ENCODE results near the gene FRAS1. TPM values are rescaled to one million over a fixed set of nuclear protein-coding genes. Genes with fewer than 3 reads are reported as not detected.

FRAS1 gene
- total and polyA plus RNA-seq, 4 experiments from 2014 or later: not detected

DNA sequence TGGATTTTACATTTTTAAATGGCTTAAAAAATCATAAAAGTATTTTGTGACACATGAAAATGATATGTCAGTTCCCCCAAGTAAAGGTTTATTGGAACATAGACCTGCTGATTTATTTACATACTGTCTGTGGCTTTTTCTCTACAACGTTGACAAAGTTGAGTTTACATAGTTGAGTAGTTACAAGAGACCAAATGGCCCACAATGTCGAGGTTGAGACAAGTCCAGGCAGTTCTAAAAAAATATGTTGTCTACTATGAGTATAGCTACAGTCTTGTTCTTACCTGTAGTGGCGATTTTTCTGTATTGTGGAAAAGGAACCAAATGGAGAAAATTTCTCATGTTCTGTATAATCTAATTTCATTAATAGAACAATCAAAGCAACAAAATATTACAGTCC lies 163.2 kb downstream of the FRAS1 start:
- Mint-ChIP-seq H3K9me3 (peaks cover 0 to 2% (median 0%) of the 10 kb centered on the region in 8 donors), H3K4me1 (no peaks in the 10 kb centered on the region), H3K36me3 (no peaks in the 10 kb centered on the region), H3K27ac (no peak overlapping the region), H3K27me3 (peaks cover 0 to 1% of the 10 kb centered on the region in 2 donors), H3K4me3 (no peak overlapping the region)
- H3K27me3 ChIP-seq (ENCODE audit: insufficient read depth, low read length): no peaks in the 10 kb centered on the region
- H3K4me1 ChIP-seq (ENCODE audit: insufficient read depth, low read length): no peaks in the 10 kb centered on the region
- intact Hi-C loops (cut with micrococcal nuclease): no loop called here
- H3K9me3 ChIP-seq (ENCODE audit: control insufficient read depth in 1 of 2, low read length in 2 of 2): no peaks in the 10 kb centered on the region
- no peaks in the 10 kb centered on the region for H3K36me3 ChIP-seq (ENCODE audit: insufficient read depth, low read length)
- POLR2A ChIA-PET (ENCODE audit: partially characterized antibody): no interaction called here
- no peak overlapping the region for H3K27ac ChIP-seq (ENCODE audit: low read depth, low read length)
- CTCF ChIA-PET (ENCODE audit: partially characterized antibody): no interaction called here
- DNase-seq: no peak
- no peak overlapping the region for H3K4me3 ChIP-seq (ENCODE audit: low read length in 2 of 2)

DNA sequence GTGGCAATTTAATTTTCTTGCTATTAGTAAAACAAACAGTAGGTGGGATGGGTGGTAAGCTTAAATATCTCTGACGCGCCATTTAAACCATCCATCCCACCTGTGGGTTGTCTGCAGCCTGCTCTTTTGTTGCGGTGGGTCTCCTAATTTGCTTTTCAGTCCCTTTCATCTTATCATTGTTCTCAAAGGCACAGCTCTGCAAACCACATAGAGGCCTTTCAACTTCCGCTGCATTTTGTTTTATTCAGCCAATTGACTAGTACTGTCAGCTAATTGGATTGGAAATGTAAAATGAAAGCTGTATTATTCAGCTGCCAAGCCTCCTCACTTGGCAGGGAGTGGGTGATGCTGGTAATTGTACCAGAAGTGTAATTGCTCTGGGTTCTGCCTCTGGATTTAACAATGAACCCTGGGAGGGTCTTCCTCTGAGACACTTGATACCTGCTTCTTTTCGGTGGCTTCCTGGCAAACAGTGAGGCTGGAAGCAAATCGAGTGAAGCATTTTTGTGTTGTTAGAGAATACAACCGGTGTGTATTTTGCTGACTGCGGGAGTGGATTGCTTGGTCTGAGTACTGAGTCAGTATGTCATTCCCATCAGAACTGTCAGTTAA lies 165.6 kb downstream of the FRAS1 start:
- Histone ChIP-seq H3K36me3 (ENCODE audit: insufficient read depth, low read length) (no peaks in the 10 kb centered on the region), H3K9me3 (ENCODE audit: control insufficient read depth in 1 of 2, low read length in 2 of 2) (no peaks in the 10 kb centered on the region), H3K27me3 (ENCODE audit: insufficient read depth, low read length) (no peaks in the 10 kb centered on the region), H3K4me1 (ENCODE audit: insufficient read depth, low read length) (no peaks in the 10 kb centered on the region), H3K27ac (ENCODE audit: low read depth, low read length) (no peak overlapping the region), H3K4me3 (ENCODE audit: low read length in 2 of 2) (no peak overlapping the region)
- Mint-ChIP-seq H3K4me1 (no peaks in the 10 kb centered on the region), H3K9me3 (peaks cover 0 to 9% (median 6%) of the 10 kb centered on the region in 8 donors), H3K36me3 (no peaks in the 10 kb centered on the region), H3K4me3 (no peak overlapping the region), H3K27me3 (no peaks in the 10 kb centered on the region), H3K27ac (no peak overlapping the region)
- CTCF ChIA-PET (ENCODE audit: partially characterized antibody): no interaction called here
- intact Hi-C loops (cut with micrococcal nuclease): no loop called here
- no peak for DNase-seq
- POLR2A ChIA-PET (ENCODE audit: partially characterized antibody): no interaction called here

DNA sequence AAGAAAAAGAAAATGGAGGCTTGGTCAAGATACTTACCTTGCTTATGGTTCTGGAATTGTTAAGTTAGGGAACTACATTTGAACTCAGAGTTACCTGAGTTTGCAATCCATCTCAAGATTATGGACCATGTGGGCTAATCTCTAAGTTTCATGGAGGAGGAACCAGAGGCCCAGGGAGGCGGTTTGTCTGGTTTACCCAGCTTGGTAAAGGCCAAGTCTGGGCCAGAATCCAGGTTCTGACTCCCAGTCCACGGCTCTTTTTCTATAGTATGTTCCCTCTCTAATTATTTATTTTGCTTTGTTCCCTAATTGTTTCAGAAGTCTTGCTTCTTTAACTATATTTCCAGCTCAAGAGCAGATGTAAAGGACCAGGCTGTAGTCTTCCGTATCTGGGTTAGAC lies 168.1 kb downstream of the FRAS1 start:
- no peak overlapping the region for H3K27ac ChIP-seq (ENCODE audit: low read depth, low read length)
- no peaks in the 10 kb centered on the region for H3K27me3 ChIP-seq (ENCODE audit: insufficient read depth, low read length)
- no peaks in the 10 kb centered on the region for H3K9me3 ChIP-seq (ENCODE audit: control insufficient read depth in 1 of 2, low read length in 2 of 2)
- Mint-ChIP-seq H3K4me1 (no peaks in the 10 kb centered on the region), H3K9me3 (peaks cover 0 to 9% (median 6%) of the 10 kb centered on the region in 8 donors), H3K27me3 (peaks cover 3% of the 10 kb centered on the region in 2 donors), H3K4me3 (no peak overlapping the region), H3K27ac (no peak overlapping the region), H3K36me3 (no peaks in the 10 kb centered on the region)
- H3K4me3 ChIP-seq (ENCODE audit: low read length in 2 of 2): no peak overlapping the region
- ChIA-PET CTCF (ENCODE audit: partially characterized antibody) (no interaction called here), POLR2A (ENCODE audit: partially characterized antibody) (no interaction called here)
- intact Hi-C loops (cut with micrococcal nuclease): no loop called here
- H3K36me3 ChIP-seq (ENCODE audit: insufficient read depth, low read length): no peaks in the 10 kb centered on the region
- no peaks in the 10 kb centered on the region for H3K4me1 ChIP-seq (ENCODE audit: insufficient read depth, low read length)
- DNase-seq: no peak

DNA sequence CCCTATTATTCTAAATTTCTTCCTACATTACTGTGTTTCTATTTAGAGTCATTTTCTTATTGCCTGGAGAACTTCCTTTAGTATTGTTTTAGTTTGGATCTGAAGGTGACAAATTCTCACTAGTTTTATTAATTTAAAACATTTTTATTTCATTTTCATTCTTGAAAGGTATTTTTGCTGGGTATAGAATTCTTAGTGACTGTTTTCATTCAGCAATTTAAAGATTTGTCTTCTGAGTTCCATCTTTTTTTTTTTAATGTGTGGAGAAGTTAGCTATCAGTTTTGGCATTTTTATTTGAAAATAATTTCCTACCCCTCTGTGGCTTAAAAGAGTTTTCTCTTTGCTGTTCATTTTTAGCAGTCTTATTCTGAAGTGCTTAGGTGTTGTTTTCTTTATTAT lies 169.2 kb downstream of the FRAS1 start:
- CTCF ChIA-PET (ENCODE audit: partially characterized antibody): no interaction called here
- no peak overlapping the region for H3K27ac ChIP-seq (ENCODE audit: low read depth, low read length)
- Mint-ChIP-seq H3K27me3 (peaks cover 3% of the 10 kb centered on the region in 2 donors), H3K36me3 (no peaks in the 10 kb centered on the region), H3K4me3 (no peak overlapping the region), H3K27ac (no peak overlapping the region), H3K9me3 (peaks cover 0 to 9% (median 6%) of the 10 kb centered on the region in 8 donors), H3K4me1 (no peaks in the 10 kb centered on the region)
- intact Hi-C loops (cut with micrococcal nuclease): no loop called here
- no peaks in the 10 kb centered on the region for H3K9me3 ChIP-seq (ENCODE audit: control insufficient read depth in 1 of 2, low read length in 2 of 2)
- no peaks in the 10 kb centered on the region for H3K4me1 ChIP-seq (ENCODE audit: insufficient read depth, low read length)
- POLR2A ChIA-PET (ENCODE audit: partially characterized antibody): no interaction called here
- no peaks in the 10 kb centered on the region for H3K27me3 ChIP-seq (ENCODE audit: insufficient read depth, low read length)
- DNase-seq: no peak
- no peaks in the 10 kb centered on the region for H3K36me3 ChIP-seq (ENCODE audit: insufficient read depth, low read length)
- no peak overlapping the region for H3K4me3 ChIP-seq (ENCODE audit: low read length in 2 of 2)

DNA sequence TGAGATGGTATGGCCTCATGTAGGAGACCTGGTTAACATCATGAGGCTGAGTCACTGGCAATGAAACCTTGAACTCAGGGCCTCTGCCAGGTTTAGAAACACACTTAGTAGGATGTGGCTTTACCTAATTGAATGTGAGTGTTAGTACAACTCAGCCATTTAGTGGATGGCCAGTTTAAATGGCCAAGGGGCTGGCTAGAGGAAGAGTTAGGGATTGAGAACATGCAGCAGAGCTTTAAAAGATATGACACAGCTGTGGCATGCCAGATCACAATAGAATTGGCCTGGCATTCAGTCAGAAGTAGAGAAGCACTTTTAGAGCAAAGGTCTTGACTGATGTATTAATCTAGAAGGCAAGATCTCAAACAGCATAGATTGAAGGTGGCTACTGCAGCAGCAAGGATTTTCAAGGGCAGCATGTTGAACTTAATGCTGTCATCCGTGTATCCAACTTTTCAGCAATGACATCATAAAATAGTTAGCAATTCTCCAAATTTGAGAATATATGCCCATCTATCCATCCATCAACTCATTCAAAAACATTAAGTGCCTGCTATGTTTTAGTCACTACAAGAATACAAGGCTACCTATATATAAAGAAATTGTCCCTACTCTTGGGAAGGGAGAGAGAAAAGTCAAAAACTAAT lies 170.4 kb downstream of the FRAS1 start:
- intact Hi-C loops (cut with micrococcal nuclease): no loop called here
- H3K4me1 ChIP-seq (ENCODE audit: insufficient read depth, low read length): no peaks in the 10 kb centered on the region
- ChIA-PET POLR2A (ENCODE audit: partially characterized antibody) (no interaction called here), CTCF (ENCODE audit: partially characterized antibody) (no interaction called here)
- Mint-ChIP-seq H3K4me3 (no peak overlapping the region), H3K9me3 (peaks cover 0 to 9% (median 6%) of the 10 kb centered on the region in 8 donors), H3K27ac (no peak overlapping the region), H3K27me3 (peaks cover 3% of the 10 kb centered on the region in 2 donors), H3K36me3 (no peaks in the 10 kb centered on the region), H3K4me1 (no peaks in the 10 kb centered on the region)
- H3K9me3 ChIP-seq (ENCODE audit: control insufficient read depth in 1 of 2, low read length in 2 of 2): no peaks in the 10 kb centered on the region
- no peaks in the 10 kb centered on the region for H3K27me3 ChIP-seq (ENCODE audit: insufficient read depth, low read length)
- no peak overlapping the region for H3K4me3 ChIP-seq (ENCODE audit: low read length in 2 of 2)
- no peak overlapping the region for H3K27ac ChIP-seq (ENCODE audit: low read depth, low read length)
- no peaks in the 10 kb centered on the region for H3K36me3 ChIP-seq (ENCODE audit: insufficient read depth, low read length)
- no peak for DNase-seq

DNA sequence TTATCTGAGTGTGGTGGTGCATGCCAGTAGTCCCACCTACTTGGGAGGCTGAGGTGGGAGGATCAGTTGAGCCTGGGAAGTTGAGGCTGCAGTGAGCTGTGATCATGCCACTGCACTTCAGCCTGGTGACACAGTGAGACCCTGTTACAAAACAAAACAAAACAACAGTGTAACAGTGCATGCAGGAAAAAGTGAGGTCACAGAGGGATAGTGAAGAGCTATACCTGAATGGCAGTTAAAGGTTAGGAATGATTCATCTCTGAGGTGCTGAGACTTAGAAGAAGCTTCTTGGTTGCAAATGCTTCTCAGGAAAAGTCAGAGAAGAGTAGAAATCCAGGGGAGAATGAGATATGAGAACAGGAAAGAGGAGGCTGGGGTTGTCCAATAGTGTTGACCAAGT lies 178.7 kb downstream of the FRAS1 start:
- ChIA-PET CTCF (ENCODE audit: partially characterized antibody) (no interaction called here), POLR2A (ENCODE audit: partially characterized antibody) (no interaction called here)
- peaks cover 0 to 4% (median 0%) of the 10 kb centered on the region in 8 donors for H3K9me3 Mint-ChIP-seq
- H3K27me3 ChIP-seq (ENCODE audit: insufficient read depth, low read length): no peaks in the 10 kb centered on the region
- H3K4me3 Mint-ChIP-seq: no peak overlapping the region
- no peaks in the 10 kb centered on the region for H3K27me3 Mint-ChIP-seq
- DNase-seq: no peak
- intact Hi-C loops (cut with micrococcal nuclease): no loop called here
- no peak overlapping the region for H3K4me3 ChIP-seq (ENCODE audit: low read length in 2 of 2)
- no peak overlapping the region for H3K27ac Mint-ChIP-seq
- H3K4me1 Mint-ChIP-seq: no peaks in the 10 kb centered on the region
- no peaks in the 10 kb centered on the region for H3K9me3 ChIP-seq (ENCODE audit: control insufficient read depth in 1 of 2, low read length in 2 of 2)
- no peaks in the 10 kb centered on the region for H3K36me3 ChIP-seq (ENCODE audit: insufficient read depth, low read length)
- H3K27ac ChIP-seq (ENCODE audit: low read depth, low read length): no peak overlapping the region
- no peaks in the 10 kb centered on the region for H3K4me1 ChIP-seq (ENCODE audit: insufficient read depth, low read length)
- H3K36me3 Mint-ChIP-seq: no peaks in the 10 kb centered on the region

DNA sequence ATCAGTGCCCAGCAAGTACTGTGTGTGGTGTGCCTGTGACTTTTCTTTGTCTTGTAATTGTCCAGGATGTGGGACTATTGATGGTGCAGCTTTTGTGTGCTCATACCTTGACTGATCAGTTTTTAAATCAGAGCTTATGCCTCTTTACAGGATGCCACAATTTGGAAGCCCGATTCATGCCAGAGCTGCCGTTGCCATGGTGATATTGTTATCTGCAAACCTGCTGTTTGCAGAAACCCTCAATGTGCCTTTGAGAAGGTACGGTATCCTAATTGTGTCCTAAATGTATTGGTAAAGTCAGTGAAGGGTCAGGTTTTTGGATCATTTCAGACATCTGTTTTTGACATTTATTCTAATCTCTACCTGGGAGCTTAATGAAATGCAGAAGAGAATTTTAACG lies 180.2 kb downstream of the FRAS1 start:
- Histone ChIP-seq H3K27me3 (ENCODE audit: insufficient read depth, low read length) (no peaks in the 10 kb centered on the region), H3K4me3 (ENCODE audit: low read length in 2 of 2) (no peak overlapping the region), H3K4me1 (ENCODE audit: insufficient read depth, low read length) (no peaks in the 10 kb centered on the region), H3K9me3 (ENCODE audit: control insufficient read depth in 1 of 2, low read length in 2 of 2) (no peaks in the 10 kb centered on the region), H3K27ac (ENCODE audit: low read depth, low read length) (no peak overlapping the region), H3K36me3 (ENCODE audit: insufficient read depth, low read length) (no peaks in the 10 kb centered on the region)
- Mint-ChIP-seq H3K36me3 (no peaks in the 10 kb centered on the region), H3K27ac (no peak overlapping the region), H3K9me3 (peaks cover 0 to 4% (median 0%) of the 10 kb centered on the region in 8 donors), H3K4me1 (no peaks in the 10 kb centered on the region), H3K4me3 (no peak overlapping the region), H3K27me3 (no peaks in the 10 kb centered on the region)
- ChIA-PET CTCF (ENCODE audit: partially characterized antibody) (no interaction called here), POLR2A (ENCODE audit: partially characterized antibody) (no interaction called here)
- intact Hi-C loops (cut with micrococcal nuclease): no loop called here
- no peak for DNase-seq

Measured in CD4-positive, alpha-beta memory T cell (primary cell).